Measurements from ENCODE around the gene DNAJC22.

- TF ChIP-seq CTCF (IDR thresholded peaks at IDR 0.05) (peak in 8 of 12 donors; percentile 13 to 51 (median 34)), POLR2A (IDR thresholded peaks at IDR 0.05) (no peak)
Measured at GRCh38 chr12:49369411-49370145, 22.9 kb downstream of the DNAJC22 start.

Measured in heart left ventricle (tissue), 13 donors.